GM12878 (cell line): ENCODE measurements around the gene TBC1D5. TPM values are rescaled to one million over a fixed set of nuclear protein-coding genes. Genes with fewer than 3 reads are reported as not detected.
A peak's percentile ranks its signal among the peaks of the same experiment; 100 is the strongest.

Experiments
- BCL3 ChIP-seq: IDR thresholded peaks from 2 replicates; pipeline ENCODE4 v1.6.1; 2011; ENCODE audit warnings: borderline replicate concordance, low read depth, mild to moderate bottlenecking, moderate library complexity, low read length; ENCODE audit not compliant: insufficient read depth, poor library complexity, severe bottlenecking
- BMI1 ChIP-seq: fragments of 450-650 bp; IDR thresholded peaks from 2 replicates; pipeline ENCODE4 v1.6.1; 2016; ENCODE audit warnings: mild to moderate bottlenecking, moderate library complexity, borderline replicate concordance
- CBX3 ChIP-seq: fragments of 200-600 bp; sonication (generic); IDR thresholded peaks from 2 replicates; pipeline ENCODE4 v1.6.1; 2016; ENCODE audit warnings: low read depth, borderline replicate concordance
- ETV6 ChIP-seq, 2 experiments: fragments of 450-650 bp in 1 of 2; IDR thresholded peaks in 1 of 2; conservative IDR thresholded peaks in 1 of 2; 2 replicates each; pipeline ENCODE4 v1.6.1; 2014; ENCODE audit warnings: antibody characterized with exemption in 1 of 2, borderline replicate concordance in 1 of 2, low read depth in 1 of 2, mild to moderate bottlenecking in 1 of 2, moderate library complexity in 1 of 2
- FOXK2 ChIP-seq: fragments of 450-650 bp; IDR thresholded peaks from 2 replicates; pipeline ENCODE4 v1.6.1; 2017; ENCODE audit warnings: mild to moderate bottlenecking, moderate library complexity
- HDGF ChIP-seq: fragments of 450-650 bp; IDR thresholded peaks from 2 replicates; pipeline ENCODE4 v1.6.1; 2016; ENCODE audit warnings: antibody characterized with exemption
- IRF4 ChIP-seq: IDR thresholded peaks from 2 replicates; pipeline ENCODE4 v1.6.1; 2011; ENCODE audit warnings: low read depth, low read length
- MAX ChIP-seq: IDR thresholded peaks from 2 replicates; pipeline ENCODE4 v1.6.1; 2012; ENCODE audit warnings: low read depth, low read length, improper control_type of control experiment
- NR2C2 ChIP-seq: IDR thresholded peaks from 2 replicates; pipeline ENCODE4 v1.6.1; 2011; ENCODE audit warnings: borderline replicate concordance, low read depth; ENCODE audit not compliant: control insufficient read depth, insufficient read length
- PAX8 ChIP-seq: fragments of 450-650 bp; IDR thresholded peaks from 2 replicates; pipeline ENCODE4 v1.6.1; 2017; ENCODE audit warnings: mild to moderate bottlenecking, moderate library complexity
- POU2F2 ChIP-seq: IDR thresholded peaks from 3 replicates; pipeline ENCODE4 v1.6.1; 2011; ENCODE audit warnings: low read depth, mild to moderate bottlenecking, low read length, borderline replicate concordance
- SREBF2 ChIP-seq: IDR thresholded peaks from 2 replicates; pipeline ENCODE4 v1.6.1; 2012; ENCODE audit warnings: mild to moderate bottlenecking, low read length
- TAF1 ChIP-seq: IDR thresholded peaks from 2 replicates; pipeline ENCODE4 v1.6.1; 2011; ENCODE audit warnings: mild to moderate bottlenecking, low read depth, low read length, borderline replicate concordance
- TCF3 ChIP-seq: IDR thresholded peaks from 2 replicates; pipeline ENCODE4 v1.6.1; 2012; ENCODE audit warnings: low read depth, mild to moderate bottlenecking, low read length, borderline replicate concordance; ENCODE audit not compliant: insufficient read depth
- ZBTB40 ChIP-seq: fragments of 450-650 bp; IDR thresholded peaks from 2 replicates; pipeline ENCODE4 v1.6.1; 2016; ENCODE audit warnings: mild to moderate bottlenecking, moderate library complexity, borderline replicate concordance
- polyA plus RNA-seq, 11 experiments: library from polyadenylated mRNA; depleted of rRNA in 4 of 11; unstranded in 6 of 11; stranded (reverse) in 5 of 11; fragments of >200 nt; fragmentation: Nextera tagmentation in 4 of 11; fragmentation: Illumina TruSeq in 1 of 11; extraction: Ambion mirVana in 4 of 11; extraction: Trizol in 1 of 11; gene quantifications; 1 replicate in 1 of 11; 2 replicates in 10 of 11; pipeline versions ENCODE4 v1.2.1 to v1.2.3, GENCODE V29; 2011 to 2016; ENCODE audit warnings: inconsistent platforms in 2 of 11, missing spikeins in 2 of 11, low read depth in 1 of 11
- total RNA-seq, 4 experiments: library from RNA; depleted of rRNA in 3 of 4; stranded (reverse); fragments of >200 nt in 3 of 4; fragmentation: Illumina TruSeq in 1 of 4; extraction: Trizol in 1 of 4; gene quantifications; 2 replicates each; pipeline versions ENCODE4 v1.2.1 to v1.2.3, GENCODE V29; 2013 to 2021
- TF ChIP-seq, protein P1 (sequence below): fragments of 450-650 bp; formaldehyde crosslinking; IDR thresholded peaks from 2 replicates; pipeline ENCODE4 v1.4.0; 2022; ENCODE audit warnings: mild to moderate bottlenecking, moderate library complexity

TBC1D5 gene
- total and polyA plus RNA-seq, 10 of the 15 experiments (the other 5 are each of a cell fraction or from before 2014, with no cell fraction given), result 5.5 to 61.0 (median 43.8) TPM

DNA sequence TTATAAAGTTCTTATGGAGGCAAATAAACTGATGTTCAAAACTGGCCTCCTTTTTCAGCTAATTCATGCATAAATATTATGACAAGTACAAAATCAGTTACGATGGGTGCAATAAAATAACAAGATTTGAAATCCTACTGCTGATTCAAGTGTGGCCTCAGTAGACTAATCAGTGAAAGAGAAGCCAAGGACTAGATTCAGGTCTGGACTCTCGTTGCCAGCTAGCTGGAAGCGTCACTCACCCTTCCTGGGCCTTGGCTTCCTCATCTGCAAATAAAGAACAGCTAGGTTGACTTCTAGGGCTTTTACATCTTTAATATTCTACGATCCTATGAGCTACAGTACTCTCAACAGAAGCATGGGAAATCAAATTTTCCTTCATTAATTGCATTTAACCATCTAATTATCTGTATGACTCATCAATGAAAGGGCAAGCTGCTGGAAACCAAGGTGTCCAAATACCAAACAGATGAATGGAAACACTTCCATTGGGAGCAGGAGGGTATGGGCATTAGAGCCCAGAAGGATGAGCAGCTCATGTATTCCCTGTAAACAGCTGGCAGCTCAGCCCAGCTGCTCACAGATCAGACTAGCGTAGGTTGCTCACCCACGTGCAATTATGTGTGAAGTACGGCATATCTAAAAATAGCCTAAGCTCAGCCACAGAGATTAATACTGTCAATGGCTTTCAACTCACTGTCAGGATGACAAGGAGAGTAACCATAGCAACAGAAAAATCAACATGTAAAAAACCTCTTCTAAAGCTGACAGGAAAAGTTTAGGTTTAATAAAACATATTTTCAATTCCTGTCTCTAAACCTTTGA lies 562.8 kb downstream of the TBC1D5 start (continued):
- TF ChIP-seq ZBTB40 (0 out of 2 replicates have a peak, but pooled peaks have one; percentile 39), IRF4 (peak; percentile 18; the same call in 1 of the 2 replicates), ETV6 (conservative IDR thresholded peaks at IDR 0.05 in 1 of 2, IDR thresholded peaks at IDR 0.05 in 1 of 2; ENCODE audit: borderline replicate concordance in 1 of 2, low read depth in 1 of 2) (no peak; a peak in 1 of 4 replicates), TCF3 (peak; percentile 96), SREBF2 (no peak), TAF1 (no peak), BCL3 (no peak), BMI1 (peak; percentile 99), HDGF (no peak), FOXK2 (no peak), CBX3 (no peak), MAX (no peak), PAX8 (no peak), NR2C2 (no peak), POU2F2 (no peak)
- TF ChIP-seq, protein P1, sequence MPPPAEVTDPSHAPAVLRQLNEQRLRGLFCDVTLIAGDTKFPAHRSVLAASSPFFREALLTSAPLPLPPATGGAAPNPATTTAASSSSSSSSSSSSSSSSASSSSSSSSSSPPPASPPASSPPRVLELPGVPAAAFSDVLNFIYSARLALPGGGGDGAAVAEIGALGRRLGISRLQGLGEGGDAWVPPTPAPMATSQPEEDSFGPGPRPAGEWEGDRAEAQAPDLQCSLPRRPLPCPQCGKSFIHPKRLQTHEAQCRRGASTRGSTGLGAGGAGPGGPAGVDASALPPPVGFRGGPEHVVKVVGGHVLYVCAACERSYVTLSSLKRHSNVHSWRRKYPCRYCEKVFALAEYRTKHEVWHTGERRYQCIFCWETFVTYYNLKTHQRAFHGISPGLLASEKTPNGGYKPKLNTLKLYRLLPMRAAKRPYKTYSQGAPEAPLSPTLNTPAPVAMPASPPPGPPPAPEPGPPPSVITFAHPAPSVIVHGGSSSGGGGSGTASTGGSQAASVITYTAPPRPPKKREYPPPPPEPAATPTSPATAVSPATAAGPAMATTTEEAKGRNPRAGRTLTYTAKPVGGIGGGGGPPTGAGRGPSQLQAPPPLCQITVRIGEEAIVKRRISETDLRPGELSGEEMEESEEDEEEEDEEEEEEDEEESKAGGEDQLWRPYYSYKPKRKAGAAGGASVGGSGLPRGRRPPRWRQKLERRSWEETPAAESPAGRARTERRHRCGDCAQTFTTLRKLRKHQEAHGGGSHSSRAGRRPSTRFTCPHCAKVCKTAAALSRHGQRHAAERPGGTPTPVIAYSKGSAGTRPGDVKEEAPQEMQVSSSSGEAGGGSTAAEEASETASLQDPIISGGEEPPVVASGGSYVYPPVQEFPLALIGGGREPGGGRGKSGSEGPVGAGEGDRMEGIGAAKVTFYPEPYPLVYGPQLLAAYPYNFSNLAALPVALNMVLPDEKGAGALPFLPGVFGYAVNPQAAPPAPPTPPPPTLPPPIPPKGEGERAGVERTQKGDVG (CRISPR knock-in tag), result no peak
